GF-D8 (cell line): Measurements from ENCODE around the gene CLIC5.
"Not testable (repeated sequence)": the region's sequence is repeated elsewhere in the genome, so short reads cannot be mapped to it uniquely, and the experiment has no call there.

Experiments used
- DNase-seq: peaks from one replicate; lab custom pipeline; 2025; lab: John Stamatoyannopoulos, UW

Gene CLIC5

GRCh38 chr6:45927421-45928320 lies 88.0 kb downstream of the CLIC5 start:
- DNase-seq = no peak

DNA sequence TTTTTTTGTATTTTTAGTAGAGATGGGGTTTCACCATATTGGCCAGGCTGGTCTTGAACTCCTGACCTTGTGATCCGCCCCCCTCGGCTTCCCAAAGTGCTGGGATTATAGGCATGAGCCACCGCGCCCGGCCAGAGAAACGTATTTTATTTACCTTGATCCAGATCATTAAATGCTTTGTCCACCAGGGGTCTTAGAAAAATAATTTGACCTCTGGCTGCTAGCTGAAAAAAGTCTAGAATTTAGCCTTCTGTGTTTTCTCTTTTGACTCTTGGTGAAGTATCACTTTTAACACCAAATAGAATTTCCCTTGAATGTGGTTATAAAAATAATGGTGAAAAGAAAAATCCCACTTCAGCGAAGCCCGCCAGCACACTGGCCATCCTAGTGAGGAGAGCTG lies 89.2 kb downstream of the CLIC5 start:
- not testable (repeated sequence) for DNase-seq

DNA sequence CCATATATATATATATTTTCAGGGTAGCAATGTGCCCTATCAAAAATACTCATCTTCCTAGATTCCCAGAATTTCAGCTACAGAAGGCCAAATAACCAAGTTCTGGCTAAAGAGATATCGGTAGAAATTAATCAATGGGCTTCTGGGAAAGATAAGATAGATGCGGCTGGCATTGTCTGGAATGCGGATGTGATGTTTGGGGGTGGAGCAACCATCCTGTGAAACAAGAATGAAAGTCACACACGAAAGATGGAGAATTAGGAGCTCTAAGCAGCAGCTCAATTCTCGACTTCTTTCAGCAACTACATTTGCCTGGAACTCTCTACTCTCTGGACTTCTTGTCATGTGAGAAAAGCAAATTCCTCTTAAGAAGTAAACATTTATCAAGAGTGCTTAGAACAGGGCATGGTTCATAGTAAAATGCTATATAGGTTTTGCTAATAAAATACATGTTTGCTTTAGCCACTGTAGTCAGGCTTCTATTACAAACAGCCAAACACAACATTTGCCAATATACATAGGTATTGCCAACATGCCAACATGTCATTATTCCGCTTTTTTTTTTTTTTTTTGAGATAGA lies 90.8 kb downstream of the CLIC5 start:
- no peak for DNase-seq

GRCh38 chr6:45923831-45924391 lies 91.7 kb downstream of the CLIC5 start:
- no peak for DNase-seq

- no peak for DNase-seq
Measured at GRCh38 chr6:45922728-45923351, 92.8 kb downstream of the CLIC5 start.

- DNase-seq = no peak
Measured at GRCh38 chr6:45921691-45922281, 93.9 kb downstream of the CLIC5 start.

- DNase-seq = no peak
Measured at GRCh38 chr6:45920819-45921511, 94.7 kb downstream of the CLIC5 start.

GRCh38 chr6:45917439-45917838 lies 98.2 kb downstream of the CLIC5 start:
- DNase-seq = no peak

DNA sequence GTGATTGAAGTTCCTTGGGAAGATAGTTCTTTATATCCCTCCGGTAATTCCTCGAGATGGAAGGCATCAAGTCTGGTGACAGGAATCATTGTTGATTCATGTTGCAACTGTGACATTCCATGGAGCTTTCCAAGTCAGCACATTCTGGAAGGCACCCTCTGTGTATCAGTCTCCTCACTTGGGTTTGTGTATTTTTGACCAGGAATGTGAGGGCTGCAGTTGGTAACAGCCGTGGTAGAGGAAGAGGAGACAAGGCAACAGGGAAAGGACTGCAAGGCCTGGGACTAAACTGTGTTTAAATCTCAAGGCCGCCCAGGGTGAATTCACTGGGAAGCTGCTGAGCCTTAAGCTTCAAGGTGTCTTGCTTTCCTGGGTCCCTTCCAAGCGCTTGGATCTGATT lies 99.0 kb downstream of the CLIC5 start:
- DNase-seq = no peak

GRCh38 chr6:45915780-45916468 lies 99.7 kb downstream of the CLIC5 start:
- DNase-seq = no peak

GRCh38 chr6:45911691-45912090 lies 104.0 kb downstream of the CLIC5 start:
- no peak for DNase-seq

DNA sequence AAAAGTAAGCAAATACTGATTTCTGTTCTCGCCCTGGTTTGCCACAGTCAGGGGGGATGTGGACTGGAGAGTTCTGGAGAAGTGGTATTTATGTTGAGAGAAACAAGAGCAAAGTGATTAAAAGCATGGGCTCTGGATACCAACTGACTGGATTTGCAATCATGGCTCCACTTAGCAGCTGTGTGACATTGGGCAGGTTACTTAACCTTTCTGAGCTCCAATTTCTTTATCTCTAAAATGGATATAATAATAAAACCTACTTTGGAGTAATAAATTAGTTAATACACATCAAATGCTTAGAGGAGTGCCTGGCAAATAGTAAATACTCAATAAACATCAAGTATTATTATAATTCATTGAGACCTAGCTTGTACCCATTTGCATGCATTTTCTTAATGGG lies 111.7 kb downstream of the CLIC5 start:
- no peak for DNase-seq

- no peak for DNase-seq
Measured at GRCh38 chr6:45902984-45903383, 112.7 kb downstream of the CLIC5 start.

DNA sequence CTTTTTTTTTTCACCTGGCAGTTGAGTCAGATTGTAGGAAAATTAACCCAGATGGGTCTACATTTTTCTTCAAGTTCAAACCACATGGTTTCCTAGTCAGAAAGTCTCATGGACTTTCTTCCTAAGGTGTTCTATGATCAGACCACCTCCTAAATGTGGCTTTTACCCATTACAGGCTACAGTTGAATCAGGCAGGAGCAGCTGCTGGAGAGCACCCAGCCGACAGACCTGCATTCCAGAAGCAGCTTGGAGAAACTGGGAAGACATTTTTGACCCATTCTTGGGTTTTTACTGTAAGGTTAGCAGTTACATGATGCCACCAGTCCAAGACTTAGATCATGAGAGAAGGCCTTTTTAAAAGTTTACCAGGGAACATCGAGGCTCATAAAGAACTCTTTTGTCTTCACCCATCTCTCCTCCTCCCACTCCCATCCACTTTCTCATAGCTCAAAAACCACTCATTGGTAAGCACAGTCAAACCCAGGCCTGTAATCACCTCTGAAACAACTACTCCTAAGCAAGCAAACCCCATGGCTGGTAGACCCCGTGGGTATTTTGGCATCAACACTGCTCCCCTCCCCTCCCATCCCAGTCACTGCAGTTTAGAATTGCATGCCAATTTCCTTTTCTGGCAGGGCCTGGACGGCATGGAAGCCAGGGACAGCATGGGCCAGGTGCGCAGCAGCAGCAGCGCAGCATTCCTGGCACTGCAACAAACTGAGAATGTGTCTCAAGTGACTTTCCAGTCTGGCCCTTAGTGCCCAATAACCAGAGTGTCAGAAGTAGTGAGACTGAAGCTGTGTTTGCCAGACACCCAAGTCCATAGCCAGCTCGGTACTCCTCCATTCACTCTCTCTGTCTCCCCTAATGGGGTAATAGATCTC lies 113.7 kb downstream of the CLIC5 start:
- no peak for DNase-seq

- DNase-seq = no peak
Measured at GRCh38 chr6:45900808-45901752, 114.6 kb downstream of the CLIC5 start.

GRCh38 chr6:45899683-45899946 lies 116.0 kb downstream of the CLIC5 start:
- DNase-seq = no peak

GRCh38 chr6:45898941-45899682 lies 116.5 kb downstream of the CLIC5 start:
- no peak for DNase-seq

DNA sequence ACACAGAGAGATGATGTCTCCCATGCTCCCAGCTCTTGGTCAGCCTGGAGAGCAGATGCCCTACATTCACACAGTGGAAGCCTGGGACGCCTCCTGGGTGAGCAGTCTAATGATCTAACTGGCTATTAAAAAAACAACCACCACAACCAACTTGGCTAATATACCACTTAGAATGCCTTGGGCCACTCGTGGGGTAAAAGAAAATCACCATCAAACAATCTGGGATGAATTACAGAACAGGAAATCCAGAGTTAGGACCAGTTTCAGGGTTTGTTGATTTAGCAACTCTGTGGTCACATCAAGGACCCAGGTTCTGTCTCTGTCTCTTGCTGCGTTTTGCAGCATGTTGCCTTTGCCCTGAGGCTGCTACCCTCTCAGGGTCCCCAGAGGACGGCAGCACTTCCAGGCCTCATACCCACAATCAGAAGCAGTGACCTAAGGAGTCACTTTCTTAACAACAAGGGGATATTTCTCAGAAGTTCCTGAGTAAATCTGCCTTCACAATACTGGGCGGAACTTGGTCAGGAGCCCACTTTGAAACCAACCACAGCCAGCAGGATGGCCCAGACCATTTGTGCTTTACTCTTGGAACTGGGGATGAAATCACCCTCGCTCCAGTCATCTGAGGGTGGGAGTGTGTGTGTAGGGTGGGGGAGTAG lies 118.7 kb downstream of the CLIC5 start:
- no peak for DNase-seq
